Kasumi-1 (cell line): ENCODE data around the gene MRPL54.

Experiments used
- DNase-seq, 2 experiments: peaks; one replicate each; lab custom pipeline; 2025; lab: John Stamatoyannopoulos, UW

MRPL54 gene

GRCh38 chr19:3762501-3763459 is at the start of gene MRPL54:
TSS of gene MRPL54 (plus strand) at chr19:3762682. CDS start at chr19:3762701, 19 bp downstream.
- peak; percentile 98 for DNase-seq

GRCh38 chr19:3716147-3716668 is 46.3 kb upstream of the MRPL54 start:
- DNase-seq = no peak

GRCh38 chr19:3719868-3720267 is 42.6 kb upstream of the MRPL54 start:
- DNase-seq = no peak

- no peak for DNase-seq
Measured at GRCh38 chr19:3720349-3720917, 42.0 kb upstream of the MRPL54 start.

GRCh38 chr19:3721131-3721886 is 41.2 kb upstream of the MRPL54 start:
- peak; percentile 67 to 69 for DNase-seq

- DNase-seq = no peak
Measured at GRCh38 chr19:3721887-3722442, 40.5 kb upstream of the MRPL54 start.

GRCh38 chr19:3722443-3723109 is 39.9 kb upstream of the MRPL54 start:
- no peak for DNase-seq

GRCh38 chr19:3723110-3723488 is 39.4 kb upstream of the MRPL54 start:
- no peak for DNase-seq

- DNase-seq = no peak
Measured at GRCh38 chr19:3723883-3724282, 38.6 kb upstream of the MRPL54 start.

- no peak for DNase-seq
Measured at GRCh38 chr19:3725121-3725520, 37.4 kb upstream of the MRPL54 start.

- DNase-seq = no peak
Measured at GRCh38 chr19:3725640-3726310, 36.7 kb upstream of the MRPL54 start.

- no peak for DNase-seq
Measured at GRCh38 chr19:3730457-3730958, 32.0 kb upstream of the MRPL54 start.

- no peak for DNase-seq
Measured at GRCh38 chr19:3732108-3732507, 30.4 kb upstream of the MRPL54 start.

GRCh38 chr19:3733549-3734309 is 28.8 kb upstream of the MRPL54 start:
- DNase-seq = peak; percentile 21 to 32

- no peak for DNase-seq
Measured at GRCh38 chr19:3734310-3734600, 28.2 kb upstream of the MRPL54 start.

GRCh38 chr19:3736106-3736724 is 26.3 kb upstream of the MRPL54 start:
- DNase-seq = no peak

- DNase-seq = no peak
Measured at GRCh38 chr19:3737487-3738205, 24.8 kb upstream of the MRPL54 start.

- DNase-seq = no peak
Measured at GRCh38 chr19:3738477-3739220, 23.8 kb upstream of the MRPL54 start.
